ENCODE data around the gene GRIP2.

The GRIP2 gene

GRCh38 chr3:14525685-14526631 lies 14.2 kb downstream of the GRIP2 start:
- TF ChIP-seq GATA2 (IDR thresholded peaks at IDR 0.05; ENCODE audit: low read depth, low read length) (no peak), GATA3 (IDR thresholded peaks at IDR 0.05; ENCODE audit: low read depth, low read length) (no peak)

DNA sequence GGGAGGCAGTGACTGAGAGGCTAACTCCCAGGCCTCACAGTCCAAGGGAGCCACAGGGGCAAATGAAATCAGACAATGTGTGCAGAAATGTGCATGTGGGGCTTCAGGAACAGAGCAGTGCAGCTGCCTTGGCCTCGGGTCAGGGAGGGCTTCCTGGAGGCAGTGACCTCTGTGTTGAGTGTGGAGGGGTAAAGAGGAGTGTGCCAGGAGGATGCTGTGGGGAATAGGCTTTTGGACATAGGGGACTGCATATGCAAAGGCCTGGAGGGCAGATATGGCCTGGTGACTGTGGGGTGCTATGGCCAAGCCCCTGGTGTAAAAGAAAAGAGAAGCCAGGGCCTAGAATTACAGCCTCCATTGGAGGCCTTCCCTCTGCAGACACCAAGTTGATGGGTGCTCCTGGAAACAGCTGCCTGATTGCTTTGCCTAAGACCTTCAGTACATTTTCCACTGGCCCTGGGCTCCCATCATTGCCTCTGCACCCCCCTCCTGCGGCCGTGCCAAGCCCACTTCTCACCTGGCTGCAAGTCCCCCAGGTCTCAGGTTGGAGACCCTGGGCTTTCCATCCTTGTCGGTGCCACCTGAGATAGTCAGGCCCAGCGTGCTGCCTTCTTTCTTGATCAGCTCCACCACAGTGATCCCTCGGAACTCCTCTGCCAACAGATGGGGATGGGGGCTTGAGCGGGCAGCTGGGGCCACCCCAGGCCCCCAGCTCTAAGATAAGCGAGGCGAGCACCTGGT lies 15.1 kb downstream of the GRIP2 start:
- TF ChIP-seq GATA2 (IDR thresholded peaks at IDR 0.05; ENCODE audit: low read depth, low read length) (no peak), GATA3 (IDR thresholded peaks at IDR 0.05; ENCODE audit: low read depth, low read length) (no peak)

DNA sequence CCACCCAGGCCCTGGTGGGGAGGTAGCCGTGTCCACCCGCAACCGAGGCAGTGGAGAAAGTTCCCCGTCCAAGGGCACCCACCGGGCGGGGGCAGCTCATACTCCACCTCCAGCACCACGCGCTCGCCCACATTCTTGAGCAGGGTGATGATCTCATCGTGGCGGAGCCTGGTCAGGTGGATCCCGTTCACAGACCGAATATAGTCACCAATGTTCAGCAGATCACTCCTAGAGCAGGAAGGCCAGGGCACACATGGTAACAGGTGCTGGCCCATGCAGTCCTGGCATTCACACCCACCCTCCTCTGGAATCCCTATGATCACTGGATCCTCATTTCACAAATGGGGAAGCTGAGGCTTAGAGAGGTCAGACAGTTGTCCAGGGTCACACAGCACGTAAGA lies 15.8 kb downstream of the GRIP2 start:
- TF ChIP-seq GATA2 (IDR thresholded peaks at IDR 0.05; ENCODE audit: low read depth, low read length), result no peak
- no peak for TF ChIP-seq GATA3 (IDR thresholded peaks at IDR 0.05; ENCODE audit: low read depth, low read length)

GRCh38 chr3:14523792-14524191 lies 16.4 kb downstream of the GRIP2 start:
- no peak for TF ChIP-seq GATA2 (IDR thresholded peaks at IDR 0.05; ENCODE audit: low read depth, low read length)
- TF ChIP-seq GATA3 (IDR thresholded peaks at IDR 0.05; ENCODE audit: low read depth, low read length), result no peak

- no peak for TF ChIP-seq GATA2 (IDR thresholded peaks at IDR 0.05; ENCODE audit: low read depth, low read length)
- TF ChIP-seq GATA3 (IDR thresholded peaks at IDR 0.05; ENCODE audit: low read depth, low read length), result no peak
Observed at GRCh38 chr3:14522768-14523167, 17.4 kb downstream of the GRIP2 start.

- TF ChIP-seq GATA2 (IDR thresholded peaks at IDR 0.05; ENCODE audit: low read depth, low read length), result no peak
- TF ChIP-seq GATA3 (IDR thresholded peaks at IDR 0.05; ENCODE audit: low read depth, low read length), result no peak
Observed at GRCh38 chr3:14522129-14522691, 17.9 kb downstream of the GRIP2 start.

DNA sequence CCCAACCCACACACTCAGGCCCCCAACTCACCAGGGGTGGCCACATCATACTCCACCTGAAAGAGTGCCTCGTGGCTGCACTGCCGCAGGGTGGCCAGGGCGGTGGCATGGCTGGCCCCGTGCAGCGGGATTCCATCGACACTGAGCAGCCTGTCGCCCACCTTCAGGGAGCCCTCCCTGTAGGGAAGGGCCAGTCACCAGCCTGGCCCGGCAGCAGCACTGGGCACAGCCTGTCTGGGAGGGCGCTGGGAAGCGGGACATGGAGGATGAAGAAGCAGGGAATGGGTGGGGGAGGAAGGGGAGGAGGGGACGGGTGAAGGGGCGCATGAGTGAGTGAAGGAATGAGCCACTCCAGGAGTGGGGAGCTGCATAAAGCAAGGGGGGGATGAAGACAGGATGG lies 18.5 kb downstream of the GRIP2 start:
- TF ChIP-seq GATA2 (IDR thresholded peaks at IDR 0.05; ENCODE audit: low read depth, low read length) (no peak), GATA3 (IDR thresholded peaks at IDR 0.05; ENCODE audit: low read depth, low read length) (no peak)

DNA sequence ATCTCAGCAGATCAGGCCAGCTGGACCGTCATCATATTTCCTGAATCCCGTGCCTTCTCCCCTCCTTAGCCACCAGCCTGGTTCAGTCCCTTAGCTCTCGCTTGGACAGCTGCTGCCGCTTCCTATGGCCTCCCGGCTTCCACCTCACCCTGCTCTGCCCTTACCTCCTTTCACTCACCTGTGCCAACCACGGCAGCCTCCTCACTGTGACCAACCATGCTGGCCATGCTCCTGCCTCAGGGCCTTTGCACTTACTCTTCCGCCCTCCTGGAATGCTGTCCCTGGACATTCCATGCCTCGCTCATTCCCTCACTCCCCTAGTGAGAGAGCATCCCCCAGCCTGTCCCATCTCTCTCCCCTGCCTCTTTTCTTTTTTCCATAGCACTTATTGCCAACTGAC lies 19.2 kb downstream of the GRIP2 start:
- TF ChIP-seq GATA2 (IDR thresholded peaks at IDR 0.05; ENCODE audit: low read depth, low read length) (no peak), GATA3 (IDR thresholded peaks at IDR 0.05; ENCODE audit: low read depth, low read length) (no peak)

- no peak for TF ChIP-seq GATA3 (IDR thresholded peaks at IDR 0.05; ENCODE audit: low read depth, low read length)
- no peak for TF ChIP-seq GATA2 (IDR thresholded peaks at IDR 0.05; ENCODE audit: low read depth, low read length)
Observed at GRCh38 chr3:14520149-14520548, 20.0 kb downstream of the GRIP2 start.

GRCh38 chr3:14519406-14519805 lies 20.7 kb downstream of the GRIP2 start:
- TF ChIP-seq GATA2 (IDR thresholded peaks at IDR 0.05; ENCODE audit: low read depth, low read length), result no peak
- TF ChIP-seq GATA3 (IDR thresholded peaks at IDR 0.05; ENCODE audit: low read depth, low read length), result no peak

GRCh38 chr3:14518893-14519292 lies 21.2 kb downstream of the GRIP2 start:
- TF ChIP-seq GATA2 (IDR thresholded peaks at IDR 0.05; ENCODE audit: low read depth, low read length) (no peak), GATA3 (IDR thresholded peaks at IDR 0.05; ENCODE audit: low read depth, low read length) (no peak)

GRCh38 chr3:14518432-14518802 lies 21.7 kb downstream of the GRIP2 start:
- TF ChIP-seq GATA3 (IDR thresholded peaks at IDR 0.05; ENCODE audit: low read depth, low read length) (no peak), GATA2 (IDR thresholded peaks at IDR 0.05; ENCODE audit: low read depth, low read length) (no peak)

DNA sequence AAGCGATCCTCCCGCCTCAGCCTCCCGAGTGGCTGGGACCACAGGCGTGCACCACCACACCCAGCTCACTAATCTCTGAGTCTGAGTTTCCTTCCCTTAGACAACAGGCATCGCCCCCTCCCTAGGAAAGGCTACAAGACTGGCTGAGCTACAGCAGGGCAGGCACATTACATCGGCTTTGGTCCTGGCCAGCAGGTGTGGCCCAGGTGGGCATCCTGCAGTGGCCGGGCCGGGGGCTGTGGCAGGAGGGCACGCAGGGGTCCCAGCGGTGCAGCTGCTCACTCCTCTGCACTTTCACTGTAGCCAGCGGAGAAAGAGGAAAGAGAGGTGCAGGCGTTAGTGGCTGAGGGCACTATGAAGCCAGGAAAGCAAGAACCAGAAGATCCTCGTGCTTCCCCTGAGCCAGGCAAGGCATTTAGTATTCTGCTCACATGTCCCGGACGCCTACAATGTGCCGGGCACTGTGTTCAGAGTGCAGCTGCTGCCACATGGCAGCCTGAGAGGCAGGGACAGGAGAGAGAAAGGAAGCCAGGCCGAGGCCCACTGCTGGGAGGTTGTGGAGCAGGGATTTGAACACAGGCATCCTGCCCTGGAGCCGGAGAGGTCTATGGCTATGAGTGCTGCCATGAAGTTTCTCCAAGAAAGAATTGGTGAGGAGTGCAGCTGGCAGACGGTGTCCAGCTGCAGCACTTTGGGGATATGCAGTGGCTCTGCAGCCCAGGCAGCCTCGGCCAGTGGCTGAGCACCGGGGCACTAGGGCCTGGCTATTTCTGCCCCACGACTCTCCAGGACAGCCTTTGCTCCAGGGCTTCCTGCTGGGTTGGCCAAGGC lies 22.3 kb downstream of the GRIP2 start:
- TF ChIP-seq GATA3 (IDR thresholded peaks at IDR 0.05; ENCODE audit: low read depth, low read length), result no peak
- no peak for TF ChIP-seq GATA2 (IDR thresholded peaks at IDR 0.05; ENCODE audit: low read depth, low read length)
